ENCODE measurements around the gene ADI1.

ADI1 gene

DNA sequence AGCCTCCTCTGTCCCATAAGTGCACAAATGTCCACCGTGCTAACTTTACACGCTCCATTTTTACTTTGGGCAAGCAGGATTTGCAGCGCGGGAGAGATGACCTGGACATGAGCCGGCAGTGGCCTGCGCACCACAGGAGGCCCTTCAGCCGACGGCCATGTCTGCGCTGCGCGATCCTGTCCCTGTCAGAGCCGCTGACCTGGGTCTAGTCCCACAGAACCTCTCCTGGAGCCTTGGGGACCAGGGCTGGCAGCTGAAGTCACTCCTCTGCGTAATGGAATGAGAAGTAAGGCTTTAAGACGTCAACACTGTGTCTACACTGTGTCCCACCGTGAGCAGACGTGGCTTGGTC, 29.6 kb downstream of the ADI1 start:
- TF ChIP-seq TAF1 (IDR thresholded peaks at IDR 0.05; ENCODE audit: borderline replicate concordance, insufficient read depth, low read length) (no peak), FOXP2 (optimal IDR thresholded peaks at IDR 0.05; ENCODE audit: borderline replicate concordance, extremely low read depth, extremely low read length, insufficient read depth) (no peak), POLR2AphosphoS5 (IDR thresholded peaks at IDR 0.05; ENCODE audit: low read depth, low read length) (no peak), SIN3A (IDR thresholded peaks at IDR 0.05; ENCODE audit: borderline replicate concordance, insufficient read depth, low read length) (no peak)
- TF ChIP-seq, protein P1, sequence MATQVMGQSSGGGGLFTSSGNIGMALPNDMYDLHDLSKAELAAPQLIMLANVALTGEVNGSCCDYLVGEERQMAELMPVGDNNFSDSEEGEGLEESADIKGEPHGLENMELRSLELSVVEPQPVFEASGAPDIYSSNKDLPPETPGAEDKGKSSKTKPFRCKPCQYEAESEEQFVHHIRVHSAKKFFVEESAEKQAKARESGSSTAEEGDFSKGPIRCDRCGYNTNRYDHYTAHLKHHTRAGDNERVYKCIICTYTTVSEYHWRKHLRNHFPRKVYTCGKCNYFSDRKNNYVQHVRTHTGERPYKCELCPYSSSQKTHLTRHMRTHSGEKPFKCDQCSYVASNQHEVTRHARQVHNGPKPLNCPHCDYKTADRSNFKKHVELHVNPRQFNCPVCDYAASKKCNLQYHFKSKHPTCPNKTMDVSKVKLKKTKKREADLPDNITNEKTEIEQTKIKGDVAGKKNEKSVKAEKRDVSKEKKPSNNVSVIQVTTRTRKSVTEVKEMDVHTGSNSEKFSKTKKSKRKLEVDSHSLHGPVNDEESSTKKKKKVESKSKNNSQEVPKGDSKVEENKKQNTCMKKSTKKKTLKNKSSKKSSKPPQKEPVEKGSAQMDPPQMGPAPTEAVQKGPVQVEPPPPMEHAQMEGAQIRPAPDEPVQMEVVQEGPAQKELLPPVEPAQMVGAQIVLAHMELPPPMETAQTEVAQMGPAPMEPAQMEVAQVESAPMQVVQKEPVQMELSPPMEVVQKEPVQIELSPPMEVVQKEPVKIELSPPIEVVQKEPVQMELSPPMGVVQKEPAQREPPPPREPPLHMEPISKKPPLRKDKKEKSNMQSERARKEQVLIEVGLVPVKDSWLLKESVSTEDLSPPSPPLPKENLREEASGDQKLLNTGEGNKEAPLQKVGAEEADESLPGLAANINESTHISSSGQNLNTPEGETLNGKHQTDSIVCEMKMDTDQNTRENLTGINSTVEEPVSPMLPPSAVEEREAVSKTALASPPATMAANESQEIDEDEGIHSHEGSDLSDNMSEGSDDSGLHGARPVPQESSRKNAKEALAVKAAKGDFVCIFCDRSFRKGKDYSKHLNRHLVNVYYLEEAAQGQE (IDR thresholded peaks at IDR 0.05; ENCODE audit: insufficient read depth in 1 of 2, low read depth in 2 of 2, low read length in 2 of 2), result no peak

DNA sequence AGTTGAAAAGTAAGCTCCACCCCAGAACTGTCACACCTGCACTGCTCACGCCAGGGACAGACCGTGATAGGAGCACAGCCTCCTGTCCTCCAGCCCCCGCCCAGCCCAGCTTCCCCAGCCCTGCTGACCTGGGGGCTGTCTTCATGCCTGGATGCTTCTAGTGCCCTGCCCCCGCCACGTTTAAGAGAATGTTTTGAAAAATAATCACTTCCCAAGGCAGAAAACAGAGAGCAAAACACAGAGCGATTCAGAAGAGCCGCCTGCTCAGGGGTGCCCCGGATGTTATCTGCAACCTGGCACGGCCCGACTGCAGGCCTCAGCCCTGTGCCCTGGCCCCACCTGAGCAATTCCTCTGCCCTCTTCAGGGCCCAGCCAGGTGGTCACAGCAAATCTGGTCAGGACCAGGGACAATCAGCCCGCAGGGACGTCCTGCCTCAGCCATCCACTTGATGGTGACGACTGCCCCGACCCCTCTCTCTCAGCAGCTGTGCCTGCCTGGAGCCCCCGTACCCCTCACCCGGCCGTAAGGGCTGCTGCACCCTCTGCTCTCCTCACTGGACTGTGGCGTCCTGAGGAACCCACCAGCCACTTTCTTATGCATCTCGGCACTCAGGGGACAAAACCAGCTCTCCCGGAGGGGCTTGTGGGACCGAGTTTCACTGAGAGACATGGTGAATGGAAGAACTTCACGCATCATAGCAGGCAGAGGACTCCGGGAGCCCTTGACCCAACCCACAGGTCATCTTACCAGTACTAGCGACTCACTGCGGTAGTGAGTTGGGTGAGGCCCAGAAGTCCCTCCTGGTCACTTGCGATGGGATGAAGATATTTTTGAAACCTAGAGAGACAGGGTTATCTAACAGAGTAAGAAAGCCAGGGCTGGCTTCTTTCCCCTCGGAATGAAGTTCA, 30.2 kb downstream of the ADI1 start:
- TF ChIP-seq SIN3A (IDR thresholded peaks at IDR 0.05; ENCODE audit: borderline replicate concordance, insufficient read depth, low read length) (no peak), POLR2AphosphoS5 (IDR thresholded peaks at IDR 0.05; ENCODE audit: low read depth, low read length) (no peak), FOXP2 (optimal IDR thresholded peaks at IDR 0.05; ENCODE audit: borderline replicate concordance, extremely low read depth, extremely low read length, insufficient read depth) (no peak), TAF1 (IDR thresholded peaks at IDR 0.05; ENCODE audit: borderline replicate concordance, insufficient read depth, low read length) (no peak)
- TF ChIP-seq, protein P1 (IDR thresholded peaks at IDR 0.05; ENCODE audit: insufficient read depth in 1 of 2, low read depth in 2 of 2, low read length in 2 of 2), result no peak

DNA sequence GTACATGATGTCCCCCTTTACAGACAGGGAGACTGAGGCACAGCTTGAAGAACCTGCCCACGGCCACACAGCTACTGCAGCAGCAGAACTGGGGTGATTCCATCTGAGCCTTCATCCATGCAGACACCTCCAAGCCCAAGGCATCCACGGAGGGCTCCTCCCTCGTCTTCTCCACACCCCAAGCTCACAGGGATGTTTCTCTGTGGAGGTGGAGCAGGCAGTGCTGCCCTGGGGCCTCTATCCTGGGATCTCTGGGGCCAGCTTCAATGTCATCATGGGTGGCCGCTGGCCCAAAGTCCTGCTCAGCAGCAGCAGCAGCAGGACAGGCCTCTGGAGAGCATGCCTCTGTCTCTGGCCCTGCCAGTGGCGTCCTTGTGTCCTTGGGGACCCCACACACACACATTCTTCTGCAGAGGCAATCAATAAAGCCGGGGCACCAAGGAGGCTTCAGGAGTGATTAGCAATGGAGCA, 31.2 kb downstream of the ADI1 start:
- TF ChIP-seq POLR2AphosphoS5 (IDR thresholded peaks at IDR 0.05; ENCODE audit: low read depth, low read length), result no peak
- TF ChIP-seq TAF1 (IDR thresholded peaks at IDR 0.05; ENCODE audit: borderline replicate concordance, insufficient read depth, low read length), result no peak
- TF ChIP-seq, protein P1 (IDR thresholded peaks at IDR 0.05; ENCODE audit: insufficient read depth in 1 of 2, low read depth in 2 of 2, low read length in 2 of 2), result no peak
- TF ChIP-seq FOXP2 (optimal IDR thresholded peaks at IDR 0.05; ENCODE audit: borderline replicate concordance, extremely low read depth, extremely low read length, insufficient read depth), result no peak
- no peak for TF ChIP-seq SIN3A (IDR thresholded peaks at IDR 0.05; ENCODE audit: borderline replicate concordance, insufficient read depth, low read length)

DNA sequence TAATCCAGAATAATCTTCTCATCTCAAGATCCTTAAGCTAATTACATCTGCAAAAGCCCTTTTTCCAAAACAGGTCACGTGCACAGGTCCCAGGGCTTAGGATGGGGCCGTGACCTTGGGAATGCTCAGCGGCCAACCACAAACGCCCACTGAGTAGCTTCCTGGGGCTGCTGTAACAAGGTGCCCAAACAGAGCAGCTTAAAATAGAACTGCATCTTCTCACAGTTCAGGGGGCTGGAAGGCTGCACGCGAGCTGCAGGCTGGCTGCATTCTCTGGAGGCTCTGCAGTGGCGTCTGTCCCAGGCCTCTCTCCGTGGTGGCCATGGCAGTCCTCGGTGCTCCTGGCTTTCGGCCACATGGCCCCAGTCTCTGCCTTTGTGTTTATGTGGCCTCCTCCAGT, 31.9 kb downstream of the ADI1 start:
- no peak for TF ChIP-seq TAF1 (IDR thresholded peaks at IDR 0.05; ENCODE audit: borderline replicate concordance, insufficient read depth, low read length)

DNA sequence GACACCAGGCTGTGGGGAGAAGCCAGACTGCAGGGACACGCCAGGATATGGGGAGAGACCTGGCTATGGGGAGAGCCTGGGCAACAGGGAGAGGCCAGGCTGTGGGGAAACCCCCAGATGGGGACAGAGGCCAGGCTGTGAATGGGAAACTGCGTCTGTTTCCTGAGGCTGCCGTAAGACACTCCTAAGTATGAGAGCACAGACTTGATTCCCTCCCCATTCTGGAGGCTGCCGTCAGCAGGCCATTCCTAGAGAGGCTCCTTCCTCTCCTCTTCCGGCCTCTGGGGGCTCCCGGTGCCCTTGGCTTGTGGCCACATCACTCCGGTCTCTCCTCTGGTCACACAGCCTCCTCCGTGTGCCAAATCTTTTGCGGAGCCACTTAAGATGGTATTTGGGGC, 32.3 kb downstream of the ADI1 start:
- no peak for TF ChIP-seq SIN3A (IDR thresholded peaks at IDR 0.05; ENCODE audit: borderline replicate concordance, insufficient read depth, low read length)
- TF ChIP-seq, protein P1 (IDR thresholded peaks at IDR 0.05; ENCODE audit: insufficient read depth in 1 of 2, low read depth in 2 of 2, low read length in 2 of 2), result no peak
- TF ChIP-seq FOXP2 (optimal IDR thresholded peaks at IDR 0.05; ENCODE audit: borderline replicate concordance, extremely low read depth, extremely low read length, insufficient read depth), result no peak
- no peak for TF ChIP-seq POLR2AphosphoS5 (IDR thresholded peaks at IDR 0.05; ENCODE audit: low read depth, low read length)
- TF ChIP-seq TAF1 (IDR thresholded peaks at IDR 0.05; ENCODE audit: borderline replicate concordance, insufficient read depth, low read length), result no peak
